HepG2 (cell line): Measurements from ENCODE around the gene BABAM2.

Experiments used
- AGO1 ChIP-seq: fragments of 200-400 bp; formaldehyde crosslinking; IDR thresholded peaks from 2 replicates; pipeline ENCODE4 v1.6.1; 2017; ENCODE audit warnings: mild to moderate bottlenecking, low read depth, low read length, moderate library complexity; ENCODE audit not compliant: poor library complexity, severe bottlenecking
- EP300 ChIP-seq, 3 experiments: sonication (generic) in 1 of 3; formaldehyde crosslinking in 1 of 3; IDR thresholded peaks; 2 replicates each; pipeline versions ENCODE4 v1.5.1 to v1.6.1; 2011 to 2020; ENCODE audit warnings: low read depth in 2 of 3, low read length in 2 of 3, borderline replicate concordance in 1 of 3, improper control_type of control experiment in 1 of 3, mild to moderate bottlenecking in 1 of 3, missing genetic modification reagents in 1 of 3, moderate library complexity in 1 of 3
- GTF2F1 ChIP-seq: fragments of 150-350 bp; IDR thresholded peaks from 2 replicates; pipeline ENCODE4 v1.6.1; 2014; ENCODE audit warnings: low read length
- MEIS1 ChIP-seq: sonication (generic); formaldehyde crosslinking; IDR thresholded peaks from 2 replicates; pipeline ENCODE4 v1.9.0; 2021; ENCODE audit warnings: mild to moderate bottlenecking, missing genetic modification reagents, moderate library complexity, borderline replicate concordance
- PPARG ChIP-seq: conservative IDR thresholded peaks from 2 replicates; pipeline ENCODE4 v1.6.1; 2016; ENCODE audit warnings: missing biosample characterization, missing genetic modification reagents
- RELA ChIP-seq: sonication (generic); formaldehyde crosslinking; IDR thresholded peaks from 2 replicates; pipeline ENCODE4 v1.4.0; 2020; ENCODE audit warnings: missing genetic modification reagents
- YY1 ChIP-seq: IDR thresholded peaks from 2 replicates; pipeline ENCODE4 v1.6.1; 2011; ENCODE audit warnings: low read length, low read depth, moderate library complexity, mild to moderate bottlenecking; ENCODE audit not compliant: insufficient read depth, insufficient replicate concordance
- ZC3H4 ChIP-seq: sonication (generic); formaldehyde crosslinking; IDR thresholded peaks from 2 replicates; pipeline ENCODE4 v1.4.0; 2020; ENCODE audit warnings: missing genetic modification reagents, borderline replicate concordance
- ZNF24 ChIP-seq: fragments of 450-650 bp; IDR thresholded peaks from 2 replicates; pipeline ENCODE4 v1.6.1; 2017; ENCODE audit warnings: antibody characterized with exemption, mild to moderate bottlenecking
- ZNF280B ChIP-seq: sonication (generic); formaldehyde crosslinking; IDR thresholded peaks from 2 replicates; pipeline ENCODE4 v1.5.0; 2020; ENCODE audit warnings: missing genetic modification reagents, mild to moderate bottlenecking, borderline replicate concordance
- ZNF576 ChIP-seq: sonication (generic); formaldehyde crosslinking; IDR thresholded peaks from 2 replicates; pipeline ENCODE4 v1.4.0; 2020; ENCODE audit warnings: mild to moderate bottlenecking, missing genetic modification reagents
- ZNF710 ChIP-seq: sonication (generic); formaldehyde crosslinking; IDR thresholded peaks from 2 replicates; pipeline ENCODE4 v1.5.0; 2020; ENCODE audit warnings: mild to moderate bottlenecking, missing genetic modification reagents, borderline replicate concordance
- ZNF839 ChIP-seq: sonication (generic); formaldehyde crosslinking; IDR thresholded peaks from 2 replicates; pipeline ENCODE4 v1.4.0; 2020; ENCODE audit warnings: missing genetic modification reagents, mild to moderate bottlenecking, borderline replicate concordance

GRCh38 chr2:28004086-28004485 lies 113.6 kb downstream of the BABAM2 start:
- TF ChIP-seq EP300 (IDR thresholded peaks at IDR 0.05; ENCODE audit: low read depth in 2 of 2, low read length in 2 of 2) (no peak), EP300 (CRISPR knock-in tag; IDR thresholded peaks at IDR 0.05; ENCODE audit: borderline replicate concordance) (no peak), RELA (no peak), GTF2F1 (no peak), ZNF710 (CRISPR knock-in tag) (no peak), ZC3H4 (CRISPR knock-in tag) (no peak), ZNF839 (no peak), YY1 (no peak), PPARG (no peak), AGO1 (no peak), ZNF576 (CRISPR knock-in tag) (no peak), ZNF280B (no peak), MEIS1 (CRISPR knock-in tag) (no peak), ZNF24 (no peak)
